ENCODE data around the gene DUS1L.

DUS1L gene

GRCh38 chr17:82065638-82066303 is at the start of gene DUS1L:
Gene DUS1L, minus strand, starts transcription at chr17:82065804. Its CDS starts 745 bp downstream, at chr17:82065059.
- TF ChIP-seq CTCF (IDR thresholded peaks at IDR 0.05; ENCODE audit: insufficient read depth, low read depth, low read length, missing control alignments), result no peak
- peak; percentile 56 for DNase-seq (ENCODE audit: low read depth)
- H3K4me3 ChIP-seq (ENCODE audit: low read length), result peak within 1 kb of the TSS; percentile 83

GRCh38 chr17:82114872-82115271 is 49.3 kb upstream of the DUS1L start:
- TF ChIP-seq CTCF (IDR thresholded peaks at IDR 0.05; ENCODE audit: insufficient read depth, low read depth, low read length, missing control alignments), result no peak
- no peak for DNase-seq (ENCODE audit: low read depth)

GRCh38 chr17:82114447-82114846 is 48.8 kb upstream of the DUS1L start:
- DNase-seq (ENCODE audit: low read depth), result no peak
- TF ChIP-seq CTCF (IDR thresholded peaks at IDR 0.05; ENCODE audit: insufficient read depth, low read depth, low read length, missing control alignments), result no peak
- H3K4me3 ChIP-seq (ENCODE audit: low read length), result no peak overlapping the region

More at GRCh38 chr17:82114872-82115271, 49.3 kb upstream of the DUS1L start:
- H3K4me3 ChIP-seq (ENCODE audit: low read length), result no peak overlapping the region

GRCh38 chr17:82113941-82114340 is 48.3 kb upstream of the DUS1L start:
- no peak overlapping the region for H3K4me3 ChIP-seq (ENCODE audit: low read length)
- DNase-seq (ENCODE audit: low read depth), result no peak
- TF ChIP-seq CTCF (IDR thresholded peaks at IDR 0.05; ENCODE audit: insufficient read depth, low read depth, low read length, missing control alignments), result no peak

- no peak for TF ChIP-seq CTCF (IDR thresholded peaks at IDR 0.05; ENCODE audit: insufficient read depth, low read depth, low read length, missing control alignments)
- H3K4me3 ChIP-seq (ENCODE audit: low read length), result no peak overlapping the region
- DNase-seq (ENCODE audit: low read depth), result no peak
Measured at GRCh38 chr17:82113422-82113821, 47.8 kb upstream of the DUS1L start.

- no peak for DNase-seq (ENCODE audit: low read depth)
- TF ChIP-seq CTCF (IDR thresholded peaks at IDR 0.05; ENCODE audit: insufficient read depth, low read depth, low read length, missing control alignments), result no peak
- H3K4me3 ChIP-seq (ENCODE audit: low read length), result no peak overlapping the region
Measured at GRCh38 chr17:82112914-82113311, 47.3 kb upstream of the DUS1L start.
